Choroid plexus epithelial cell (primary cell): ENCODE measurements around the gene GSTP1.

Source experiments
- DNase-seq: peaks from one replicate; pipeline ENCODE4 v3.0.0-alpha.2; 2010; ENCODE audit warnings: low read depth
- H3K4me3 ChIP-seq: 2 replicates; pipeline ENCODE4 v1.5.1; 2011; ENCODE audit warnings: low read depth, mild to moderate bottlenecking, control low read depth, low read length, moderate library complexity
- CTCF ChIP-seq: conservative IDR thresholded peaks from 2 replicates; pipeline ENCODE4 v1.5.1; 2011; ENCODE audit warnings: low read depth, mild to moderate bottlenecking, control low read depth, inconsistent platforms, low read length, moderate library complexity

GSTP1 gene

GRCh38 chr11:67606492-67607295 lies 23.1 kb downstream of the GSTP1 start, which contains the start of gene NDUFV1:
Gene NDUFV1, plus strand, starts transcription at chr11:67606936. Its CDS starts 69 bp downstream, at chr11:67607005.
- peak within 1 kb of the TSS; percentile 97 for H3K4me3 ChIP-seq
- DNase-seq: peak; percentile 93
- peak; percentile 49 for TF ChIP-seq CTCF

GRCh38 chr11:67607507-67607906 lies 23.9 kb downstream of the GSTP1 start:
- no peak for DNase-seq
- peak overlapping the region; percentile 97 for H3K4me3 ChIP-seq
- TF ChIP-seq CTCF: no peak

- no peak for DNase-seq
- TF ChIP-seq CTCF: no peak
- H3K4me3 ChIP-seq: no peak overlapping the region
These were observed 24.9 kb downstream of the GSTP1 start for GRCh38 chr11:67608486-67608885.

GRCh38 chr11:67609316-67609715 lies 25.7 kb downstream of the GSTP1 start:
- H3K4me3 ChIP-seq: no peak overlapping the region
- no peak for TF ChIP-seq CTCF
- no peak for DNase-seq

- H3K4me3 ChIP-seq: no peak overlapping the region
- no peak for TF ChIP-seq CTCF
- DNase-seq: no peak
These were observed 26.8 kb downstream of the GSTP1 start for GRCh38 chr11:67610302-67610868.

GRCh38 chr11:67611165-67611564 lies 27.6 kb downstream of the GSTP1 start:
- no peak for TF ChIP-seq CTCF
- no peak overlapping the region for H3K4me3 ChIP-seq
- DNase-seq: no peak
